K562 (cell line): ENCODE data around the gene CACNG7. TPM values are rescaled to one million over a fixed set of nuclear protein-coding genes. Genes with fewer than 3 reads are reported as not detected.
A peak's percentile ranks its signal among the peaks of the same experiment; 100 is the strongest.

Experiments used
- BRD9 ChIP-seq: fragments of 450-650 bp; IDR thresholded peaks from 2 replicates; pipeline ENCODE4 v1.6.1; 2018; ENCODE audit warnings: low read depth; ENCODE audit not compliant: partially characterized antibody
- COPS2 ChIP-seq: fragments of 450-650 bp; conservative IDR thresholded peaks from 2 replicates; pipeline ENCODE4 v1.6.1; 2016; ENCODE audit warnings: mild to moderate bottlenecking, moderate library complexity
- CREB1 ChIP-seq, 2 experiments: sonication (generic) in 1 of 2; formaldehyde crosslinking in 1 of 2; IDR thresholded peaks; 2 replicates each; pipeline versions ENCODE4 v1.6.1 to v1.8.0; 2012 to 2022; ENCODE audit warnings: inconsistent platforms in 1 of 2, mild to moderate bottlenecking in 1 of 2, missing genetic modification reagents in 1 of 2, moderate library complexity in 1 of 2
- NCOA1 ChIP-seq: fragments of 450-650 bp; IDR thresholded peaks from 2 replicates; pipeline ENCODE4 v1.6.1; 2016; ENCODE audit warnings: low read depth
- TBP ChIP-seq: optimal IDR thresholded peaks from 2 replicates; pipeline ENCODE3; 2011; ENCODE audit warnings: low read depth, low read length, improper control_type of control experiment
- ZMIZ1 ChIP-seq, 2 experiments: fragments of 150-350 bp in 1 of 2; IDR thresholded peaks; 2 replicates each; pipeline ENCODE4 v1.6.1; 2012 to 2016; ENCODE audit warnings: low read depth in 2 of 2, low read length in 2 of 2, mild to moderate bottlenecking in 1 of 2, moderate library complexity in 1 of 2
- ZNF592 ChIP-seq: fragments of 450-650 bp; IDR thresholded peaks from 2 replicates; pipeline ENCODE4 v1.6.1; 2017; ENCODE audit warnings: antibody characterized with exemption, mild to moderate bottlenecking
- polyA plus RNA-seq, 8 experiments: library from polyadenylated mRNA; depleted of rRNA in 4 of 8; stranded (reverse) in 5 of 8; unstranded in 3 of 8; fragments of >200 nt; fragmentation: Nextera tagmentation in 2 of 8; fragmentation: Illumina TruSeq in 1 of 8; extraction: Ambion mirVana in 2 of 8; extraction: Trizol in 1 of 8; gene quantifications; 2 replicates each; pipeline versions ENCODE4 v1.2.1 to v1.2.3, GENCODE V29; 2011 to 2014; ENCODE audit warnings: inconsistent platforms in 1 of 8, missing spikeins in 1 of 8
- total RNA-seq, 7 experiments: library from RNA; depleted of rRNA in 6 of 7; stranded (reverse); fragments of >200 nt in 6 of 7; fragmentation: Illumina TruSeq in 2 of 7; extraction: Trizol in 2 of 7; gene quantifications; 2 replicates each; pipeline versions ENCODE4 v1.2.1 to v1.2.3, GENCODE V29; 2011 to 2021; ENCODE audit warnings: low replicate concordance in 1 of 7
- TF ChIP-seq, protein P1 (sequence below), 2 experiments: fragments of 450-650 bp in 1 of 2; sonication (generic) in 1 of 2; formaldehyde crosslinking in 1 of 2; IDR thresholded peaks; 2 replicates each; pipeline versions ENCODE4 v1.7.1 to v1.9.0; 2016 to 2022; ENCODE audit warnings: inconsistent platforms in 1 of 2, mild to moderate bottlenecking in 1 of 2, missing genetic modification reagents in 1 of 2

Gene CACNG7
- total and polyA plus RNA-seq, 9 of the 15 experiments (the other 6 are each of a cell fraction or from before 2014, with no cell fraction given) = not detected

DNA sequence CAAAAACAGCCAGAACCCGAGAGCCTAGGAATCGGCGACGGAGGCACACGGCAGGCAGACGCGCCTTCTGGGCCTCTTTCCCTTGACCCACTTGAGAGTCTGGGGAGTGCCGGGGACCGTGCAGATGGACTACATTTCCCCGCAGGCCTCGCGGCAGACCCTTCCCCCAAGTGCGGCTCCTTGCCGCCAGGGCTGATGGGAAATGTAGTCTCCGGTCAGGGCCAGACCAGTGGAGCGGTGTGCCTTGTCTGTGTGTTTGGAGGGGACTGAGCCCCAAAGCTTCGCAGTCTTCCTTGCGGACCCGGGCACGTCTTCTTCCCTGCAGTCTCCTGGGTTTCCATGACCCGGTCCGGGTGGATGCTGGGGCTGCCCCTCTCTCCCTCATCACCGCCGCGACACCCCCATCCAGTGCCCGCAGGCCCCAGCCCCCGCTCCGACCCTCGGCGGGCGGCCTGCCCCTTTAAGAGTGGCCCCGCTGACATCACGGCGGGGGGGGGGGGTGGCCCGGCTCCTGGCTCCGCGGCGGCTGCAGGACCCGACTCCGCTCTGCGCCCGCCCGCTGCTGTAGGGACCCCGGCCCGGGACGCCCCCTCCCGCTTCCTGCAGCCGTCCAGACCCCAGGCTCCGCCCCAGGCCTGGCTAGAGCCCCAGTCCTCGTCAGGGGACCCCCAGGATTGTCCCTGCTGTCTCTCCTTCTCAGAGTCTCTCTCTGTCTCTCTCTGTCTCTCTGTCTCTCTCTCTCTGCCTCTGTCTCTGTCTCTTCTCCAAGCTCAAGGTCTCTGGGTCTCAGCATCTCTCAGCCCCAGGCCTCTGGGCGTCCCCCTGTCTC, 758 bp upstream of the CACNG7 start (continued):
- TF ChIP-seq ZNF592 = no peak; the same call in 1 of the 2 replicates
- TF ChIP-seq, protein P1, sequence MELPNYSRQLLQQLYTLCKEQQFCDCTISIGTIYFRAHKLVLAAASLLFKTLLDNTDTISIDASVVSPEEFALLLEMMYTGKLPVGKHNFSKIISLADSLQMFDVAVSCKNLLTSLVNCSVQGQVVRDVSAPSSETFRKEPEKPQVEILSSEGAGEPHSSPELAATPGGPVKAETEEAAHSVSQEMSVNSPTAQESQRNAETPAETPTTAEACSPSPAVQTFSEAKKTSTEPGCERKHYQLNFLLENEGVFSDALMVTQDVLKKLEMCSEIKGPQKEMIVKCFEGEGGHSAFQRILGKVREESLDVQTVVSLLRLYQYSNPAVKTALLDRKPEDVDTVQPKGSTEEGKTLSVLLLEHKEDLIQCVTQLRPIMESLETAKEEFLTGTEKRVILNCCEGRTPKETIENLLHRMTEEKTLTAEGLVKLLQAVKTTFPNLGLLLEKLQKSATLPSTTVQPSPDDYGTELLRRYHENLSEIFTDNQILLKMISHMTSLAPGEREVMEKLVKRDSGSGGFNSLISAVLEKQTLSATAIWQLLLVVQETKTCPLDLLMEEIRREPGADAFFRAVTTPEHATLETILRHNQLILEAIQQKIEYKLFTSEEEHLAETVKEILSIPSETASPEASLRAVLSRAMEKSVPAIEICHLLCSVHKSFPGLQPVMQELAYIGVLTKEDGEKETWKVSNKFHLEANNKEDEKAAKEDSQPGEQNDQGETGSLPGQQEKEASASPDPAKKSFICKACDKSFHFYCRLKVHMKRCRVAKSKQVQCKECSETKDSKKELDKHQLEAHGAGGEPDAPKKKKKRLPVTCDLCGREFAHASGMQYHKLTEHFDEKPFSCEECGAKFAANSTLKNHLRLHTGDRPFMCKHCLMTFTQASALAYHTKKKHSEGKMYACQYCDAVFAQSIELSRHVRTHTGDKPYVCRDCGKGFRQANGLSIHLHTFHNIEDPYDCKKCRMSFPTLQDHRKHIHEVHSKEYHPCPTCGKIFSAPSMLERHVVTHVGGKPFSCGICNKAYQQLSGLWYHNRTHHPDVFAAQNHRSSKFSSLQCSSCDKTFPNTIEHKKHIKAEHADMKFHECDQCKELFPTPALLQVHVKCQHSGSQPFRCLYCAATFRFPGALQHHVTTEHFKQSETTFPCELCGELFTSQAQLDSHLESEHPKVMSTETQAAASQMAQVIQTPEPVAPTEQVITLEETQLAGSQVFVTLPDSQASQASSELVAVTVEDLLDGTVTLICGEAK (IDR thresholded peaks at IDR 0.05) = no peak
- TF ChIP-seq, protein P1 (CRISPR knock-in tag; IDR thresholded peaks at IDR 0.05) = no peak
- no peak for TF ChIP-seq TBP
- TF ChIP-seq ZMIZ1 (IDR thresholded peaks at IDR 0.05; ENCODE audit: low read depth in 2 of 2, low read length in 2 of 2) = no peak
- no peak for TF ChIP-seq CREB1 (IDR thresholded peaks at IDR 0.05)
- TF ChIP-seq CREB1 (CRISPR knock-in tag; IDR thresholded peaks at IDR 0.05) = 0 out of 2 replicates have a peak, but pooled peaks have one; percentile 50
- TF ChIP-seq COPS2 = no peak
- TF ChIP-seq BRD9 = no peak
- no peak for TF ChIP-seq NCOA1
